Esophagus muscularis mucosa (tissue), 4 donors: Measurements from ENCODE around the gene FAM241B.

Experiments used
- EP300 ChIP-seq: sonication (generic); formaldehyde crosslinking; IDR thresholded peaks from one replicate; pipeline ENCODE4 v1.6.1; 2017; ENCODE audit warnings: antibody characterized with exemption
- POLR2A ChIP-seq: fragments of 450-650 bp; IDR thresholded peaks from one replicate; pipeline ENCODE4 v1.6.1; 2017; ENCODE audit warnings: antibody characterized with exemption, moderate library complexity, mild to moderate bottlenecking, low read depth
- POLR2AphosphoS5 ChIP-seq, 2 donors: sonication (generic); formaldehyde crosslinking; IDR thresholded peaks; one replicate each; pipeline ENCODE4 v1.6.1; 2017; ENCODE audit warnings: antibody characterized with exemption in 2 of 2
- TF ChIP-seq, protein P1 (sequence below), 3 experiments: fragments of 200-600 bp in 2 of 3; fragments of 450-650 bp in 1 of 3; sonication (generic) in 2 of 3; IDR thresholded peaks; one replicate each; pipeline ENCODE4 v1.5.1; 2017 to 2019; ENCODE audit warnings: antibody characterized with exemption in 3 of 3, mild to moderate bottlenecking in 2 of 3, moderate library complexity in 1 of 3

DNA sequence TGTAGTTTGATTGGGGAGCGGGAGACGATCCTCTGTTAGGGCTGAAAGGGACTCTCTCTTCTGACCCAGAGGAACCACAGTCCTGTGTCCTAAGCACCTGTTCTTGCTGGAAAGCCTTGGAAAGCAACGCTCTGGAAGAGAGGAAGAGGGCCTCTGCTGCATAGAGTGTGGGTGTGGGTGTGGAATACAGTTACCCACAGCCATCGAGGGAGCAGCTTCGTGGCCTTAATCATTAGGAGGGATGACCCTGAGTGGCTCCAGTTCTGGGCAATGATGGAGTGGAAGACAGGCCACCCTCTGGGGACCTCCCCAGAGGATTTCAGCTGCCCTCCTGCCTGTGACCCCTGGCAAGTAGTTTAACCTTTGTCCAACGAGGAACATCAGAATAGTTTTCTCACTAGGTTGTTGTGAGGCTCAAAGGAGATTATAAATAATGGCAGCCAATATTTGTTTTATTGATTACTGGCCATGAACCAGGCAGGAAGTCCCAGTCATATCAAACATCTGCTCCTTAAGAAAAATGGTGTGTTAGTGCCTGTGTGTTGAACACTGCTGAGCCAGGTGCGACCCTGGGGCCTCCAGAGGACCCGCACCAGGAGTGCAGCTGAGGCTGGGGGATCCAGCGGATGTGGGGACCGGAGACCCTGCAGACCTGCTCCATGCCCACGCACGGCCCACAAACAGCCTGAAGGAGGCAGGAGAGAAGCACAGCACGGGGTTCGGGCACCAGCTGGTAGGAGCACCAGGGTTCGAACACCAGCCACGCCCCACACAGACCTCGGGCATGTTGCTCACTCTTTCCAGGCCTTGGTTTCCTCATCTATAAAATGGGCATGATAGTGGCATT is 35.6 kb downstream of the FAM241B start:
- TF ChIP-seq, protein P1, sequence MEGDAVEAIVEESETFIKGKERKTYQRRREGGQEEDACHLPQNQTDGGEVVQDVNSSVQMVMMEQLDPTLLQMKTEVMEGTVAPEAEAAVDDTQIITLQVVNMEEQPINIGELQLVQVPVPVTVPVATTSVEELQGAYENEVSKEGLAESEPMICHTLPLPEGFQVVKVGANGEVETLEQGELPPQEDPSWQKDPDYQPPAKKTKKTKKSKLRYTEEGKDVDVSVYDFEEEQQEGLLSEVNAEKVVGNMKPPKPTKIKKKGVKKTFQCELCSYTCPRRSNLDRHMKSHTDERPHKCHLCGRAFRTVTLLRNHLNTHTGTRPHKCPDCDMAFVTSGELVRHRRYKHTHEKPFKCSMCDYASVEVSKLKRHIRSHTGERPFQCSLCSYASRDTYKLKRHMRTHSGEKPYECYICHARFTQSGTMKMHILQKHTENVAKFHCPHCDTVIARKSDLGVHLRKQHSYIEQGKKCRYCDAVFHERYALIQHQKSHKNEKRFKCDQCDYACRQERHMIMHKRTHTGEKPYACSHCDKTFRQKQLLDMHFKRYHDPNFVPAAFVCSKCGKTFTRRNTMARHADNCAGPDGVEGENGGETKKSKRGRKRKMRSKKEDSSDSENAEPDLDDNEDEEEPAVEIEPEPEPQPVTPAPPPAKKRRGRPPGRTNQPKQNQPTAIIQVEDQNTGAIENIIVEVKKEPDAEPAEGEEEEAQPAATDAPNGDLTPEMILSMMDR (IDR thresholded peaks at IDR 0.05) = no peak
- TF ChIP-seq POLR2A = no peak
- TF ChIP-seq EP300 = no peak
- no peak for TF ChIP-seq POLR2AphosphoS5 (IDR thresholded peaks at IDR 0.05)
